ENCODE measurements around the gene ADPRHL1.

DNA sequence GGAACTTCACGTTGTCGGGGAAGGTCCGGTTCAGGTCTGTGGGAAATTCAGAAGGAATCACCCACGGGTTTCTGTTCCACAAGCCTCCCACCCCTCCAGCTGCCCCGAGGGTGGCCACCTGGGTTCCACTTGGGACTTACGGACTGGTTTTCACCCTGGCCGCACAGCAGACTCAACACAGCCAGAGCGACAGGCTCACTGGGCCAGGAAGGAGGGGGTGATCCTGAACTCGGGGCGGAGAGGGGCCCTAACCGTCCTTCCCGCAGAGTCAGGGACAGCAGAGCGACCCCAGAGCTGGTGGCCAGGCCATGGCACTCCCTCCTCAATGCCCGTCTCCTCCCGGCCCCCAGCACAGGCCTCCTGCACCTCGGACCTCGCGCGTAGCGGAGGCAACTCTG lies 102.4 kb downstream of the ADPRHL1 start:
- TF ChIP-seq, protein P1, sequence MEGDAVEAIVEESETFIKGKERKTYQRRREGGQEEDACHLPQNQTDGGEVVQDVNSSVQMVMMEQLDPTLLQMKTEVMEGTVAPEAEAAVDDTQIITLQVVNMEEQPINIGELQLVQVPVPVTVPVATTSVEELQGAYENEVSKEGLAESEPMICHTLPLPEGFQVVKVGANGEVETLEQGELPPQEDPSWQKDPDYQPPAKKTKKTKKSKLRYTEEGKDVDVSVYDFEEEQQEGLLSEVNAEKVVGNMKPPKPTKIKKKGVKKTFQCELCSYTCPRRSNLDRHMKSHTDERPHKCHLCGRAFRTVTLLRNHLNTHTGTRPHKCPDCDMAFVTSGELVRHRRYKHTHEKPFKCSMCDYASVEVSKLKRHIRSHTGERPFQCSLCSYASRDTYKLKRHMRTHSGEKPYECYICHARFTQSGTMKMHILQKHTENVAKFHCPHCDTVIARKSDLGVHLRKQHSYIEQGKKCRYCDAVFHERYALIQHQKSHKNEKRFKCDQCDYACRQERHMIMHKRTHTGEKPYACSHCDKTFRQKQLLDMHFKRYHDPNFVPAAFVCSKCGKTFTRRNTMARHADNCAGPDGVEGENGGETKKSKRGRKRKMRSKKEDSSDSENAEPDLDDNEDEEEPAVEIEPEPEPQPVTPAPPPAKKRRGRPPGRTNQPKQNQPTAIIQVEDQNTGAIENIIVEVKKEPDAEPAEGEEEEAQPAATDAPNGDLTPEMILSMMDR (conservative IDR thresholded peaks at IDR 0.05) = no peak
- TF ChIP-seq EZH2 (IDR thresholded peaks at IDR 0.05; ENCODE audit: low read depth) = no peak
